B cell (primary cell): Measurements from ENCODE around the gene CWC27.

Source experiments
- EZH2 ChIP-seq: IDR thresholded peaks from 2 replicates; pipeline ENCODE4 v1.6.1; 2012; ENCODE audit warnings: borderline replicate concordance, low read depth, mild to moderate bottlenecking, moderate library complexity, low read length; ENCODE audit not compliant: insufficient read depth, poor library complexity, severe bottlenecking
- TF ChIP-seq, protein P1 (sequence below): fragments of 200-600 bp; IDR thresholded peaks from one replicate; pipeline ENCODE4 v1.8.0; 2022; ENCODE audit warnings: antibody characterized with exemption, mild to moderate bottlenecking

DNA sequence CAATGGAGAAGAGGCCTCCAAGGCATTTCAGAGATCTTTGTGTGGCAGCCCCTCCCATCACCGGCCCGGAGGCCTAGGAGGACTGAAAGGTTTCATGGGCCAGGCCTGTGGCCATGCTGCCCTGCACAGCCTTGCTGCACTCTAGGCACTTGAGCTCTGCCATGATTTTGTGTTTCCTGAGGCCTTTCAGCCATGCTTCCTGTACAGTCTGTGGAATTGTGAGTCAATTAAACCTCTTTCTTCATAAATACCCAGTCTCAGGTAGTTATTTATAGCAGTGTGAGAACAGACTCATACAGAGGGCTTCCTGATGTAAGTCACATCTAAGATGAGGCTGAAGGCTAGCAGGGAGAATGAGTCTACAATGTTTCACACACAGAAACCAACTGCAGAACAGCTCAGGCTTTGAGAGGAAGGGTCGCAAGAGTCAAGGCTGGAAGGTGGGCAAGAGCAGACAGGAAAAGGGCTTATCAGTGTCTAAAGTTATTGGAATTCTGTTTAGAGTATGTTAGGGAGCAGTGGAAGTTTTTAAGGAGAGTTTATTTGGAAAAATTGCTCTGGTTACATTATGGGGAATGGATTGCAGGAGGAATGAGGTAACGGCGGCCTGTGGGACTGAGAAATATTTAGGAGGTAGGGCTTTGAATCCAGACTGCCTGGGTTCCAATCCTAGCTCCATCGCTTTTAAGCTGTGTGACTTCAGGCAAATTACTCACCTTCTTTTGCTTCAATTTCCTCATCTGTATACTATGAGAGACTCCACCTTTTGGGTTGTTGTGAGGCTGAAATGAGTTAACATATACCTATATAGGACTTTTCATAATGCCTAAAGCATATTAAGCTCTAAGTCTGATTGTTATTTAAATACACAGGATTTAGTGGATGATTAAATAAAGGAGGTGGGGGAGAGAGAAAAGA, 291.2 kb downstream of the CWC27 start:
- TF ChIP-seq, protein P1, sequence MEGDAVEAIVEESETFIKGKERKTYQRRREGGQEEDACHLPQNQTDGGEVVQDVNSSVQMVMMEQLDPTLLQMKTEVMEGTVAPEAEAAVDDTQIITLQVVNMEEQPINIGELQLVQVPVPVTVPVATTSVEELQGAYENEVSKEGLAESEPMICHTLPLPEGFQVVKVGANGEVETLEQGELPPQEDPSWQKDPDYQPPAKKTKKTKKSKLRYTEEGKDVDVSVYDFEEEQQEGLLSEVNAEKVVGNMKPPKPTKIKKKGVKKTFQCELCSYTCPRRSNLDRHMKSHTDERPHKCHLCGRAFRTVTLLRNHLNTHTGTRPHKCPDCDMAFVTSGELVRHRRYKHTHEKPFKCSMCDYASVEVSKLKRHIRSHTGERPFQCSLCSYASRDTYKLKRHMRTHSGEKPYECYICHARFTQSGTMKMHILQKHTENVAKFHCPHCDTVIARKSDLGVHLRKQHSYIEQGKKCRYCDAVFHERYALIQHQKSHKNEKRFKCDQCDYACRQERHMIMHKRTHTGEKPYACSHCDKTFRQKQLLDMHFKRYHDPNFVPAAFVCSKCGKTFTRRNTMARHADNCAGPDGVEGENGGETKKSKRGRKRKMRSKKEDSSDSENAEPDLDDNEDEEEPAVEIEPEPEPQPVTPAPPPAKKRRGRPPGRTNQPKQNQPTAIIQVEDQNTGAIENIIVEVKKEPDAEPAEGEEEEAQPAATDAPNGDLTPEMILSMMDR: no peak
- TF ChIP-seq EZH2: no peak
